ENCODE results near the gene COMP. TPM values are rescaled to one million over a fixed set of nuclear protein-coding genes. Genes with fewer than 3 reads are reported as not detected.

The COMP gene
- total RNA-seq, 1 experiment from 2014 or later = not detected

GRCh38 chr19:18800079-18800478, 9.0 kb upstream of the COMP start:
- BruUV-seq (replicated peaks) = no TSS peak
- H4K20me1 ChIP-seq (ENCODE audit: insufficient read depth) = no peaks in the 10 kb centered on the region
- 0 out of 2 replicates have a peak, but pooled peaks cover 3% of the 10 kb centered on the region for H3K27me3 ChIP-seq (ENCODE audit: insufficient read depth, low read length)
- H3K4me2 ChIP-seq (ENCODE audit: low read length) = no peak overlapping the region
- H3K4me3 ChIP-seq (replicated peaks in 1 of 2; ENCODE audit: low read depth in 1 of 2, low read length in 2 of 2) = no peak overlapping the region
- no peaks in the 10 kb centered on the region for H3K79me2 ChIP-seq (ENCODE audit: insufficient read depth, low read length)
- H3K9me3 ChIP-seq (ENCODE audit: control insufficient read depth in 1 of 2, insufficient read depth in 1 of 2, low read depth in 1 of 2, low read length in 2 of 2) = no peaks in the 10 kb centered on the region
- no peaks in the 10 kb centered on the region for H3K9me2 ChIP-seq (ENCODE audit: insufficient read depth)
- no peak overlapping the region for H3K9ac ChIP-seq (ENCODE audit: low read length)
- TF ChIP-seq SRF (IDR thresholded peaks at IDR 0.05; ENCODE audit: low read depth) = no peak
- no peak for TF ChIP-seq FOSL1 (IDR thresholded peaks at IDR 0.05; ENCODE audit: low read depth)
- TF ChIP-seq CBX3 (IDR thresholded peaks at IDR 0.05; ENCODE audit: low read depth) = no peak
- TF ChIP-seq ATF3 (IDR thresholded peaks at IDR 0.05) = no peak
- intact Hi-C loops (cut with micrococcal nuclease) = no loop called here
- RAD21 ChIA-PET (ENCODE audit: low non-redundant PET in 1 of 2, low total read pairs in 2 of 2, uncharacterized antibody in 2 of 2, unreplicated experiment in 2 of 2) = no interaction called here
- DNase-seq (ENCODE audit: low read depth, low spot score) = no peak
- H2AFZ ChIP-seq (ENCODE audit: low read depth, low read length, poor library complexity, severe bottlenecking) = no peak overlapping the region
- H3K36me3 ChIP-seq (ENCODE audit: control insufficient read depth in 1 of 2, insufficient read depth in 2 of 2, low read length in 2 of 2) = no peaks in the 10 kb centered on the region
- no peak for ATAC-seq
- H3K27ac ChIP-seq (ENCODE audit: low read depth, low read length) = no peak overlapping the region
- peaks cover 5 to 10% of the 10 kb centered on the region in 2 experiments; a peak in 1 of 4 replicates for H3K4me1 ChIP-seq (ENCODE audit: control insufficient read depth in 1 of 2, insufficient read depth in 2 of 2, low read length in 2 of 2)
- POLR2A ChIA-PET = no interaction called here
- CTCF ChIA-PET = no interaction called here

- ChIA-PET POLR2A (no interaction called here), RAD21 (ENCODE audit: low non-redundant PET in 1 of 2, low total read pairs in 2 of 2, uncharacterized antibody in 2 of 2, unreplicated experiment in 2 of 2) (no interaction called here), CTCF (no interaction called here)
- no peak overlapping the region for H3K9ac ChIP-seq (ENCODE audit: low read length)
- no peaks in the 10 kb centered on the region for H3K9me2 ChIP-seq (ENCODE audit: insufficient read depth)
- 0 out of 2 replicates have a peak, but pooled peaks cover 3% of the 10 kb centered on the region for H3K27me3 ChIP-seq (ENCODE audit: insufficient read depth, low read length)
- no peak overlapping the region for H3K4me3 ChIP-seq (replicated peaks in 1 of 2; ENCODE audit: low read depth in 1 of 2, low read length in 2 of 2)
- ATAC-seq (no peak), DNase-seq (ENCODE audit: low read depth, low spot score) (no peak)
- H4K20me1 ChIP-seq (ENCODE audit: insufficient read depth) = no peaks in the 10 kb centered on the region
- no peaks in the 10 kb centered on the region for H3K9me3 ChIP-seq (ENCODE audit: control insufficient read depth in 1 of 2, insufficient read depth in 1 of 2, low read depth in 1 of 2, low read length in 2 of 2)
- no peak overlapping the region for H2AFZ ChIP-seq (ENCODE audit: low read depth, low read length, poor library complexity, severe bottlenecking)
- TF ChIP-seq ZBTB33 (IDR thresholded peaks at IDR 0.05; ENCODE audit: extremely low read depth, insufficient replicate concordance, low read length) = no peak
- no peak for TF ChIP-seq EZH2 (IDR thresholded peaks at IDR 0.05)
- intact Hi-C loops (cut with micrococcal nuclease) = no loop called here
- no peaks in the 10 kb centered on the region for H3K79me2 ChIP-seq (ENCODE audit: insufficient read depth, low read length)
- no peak overlapping the region for H3K27ac ChIP-seq (ENCODE audit: low read depth, low read length)
- H3K36me3 ChIP-seq (ENCODE audit: control insufficient read depth in 1 of 2, insufficient read depth in 2 of 2, low read length in 2 of 2) = no peaks in the 10 kb centered on the region
- no peak overlapping the region for H3K4me2 ChIP-seq (ENCODE audit: low read length)
- H3K4me1 ChIP-seq (ENCODE audit: control insufficient read depth in 1 of 2, insufficient read depth in 2 of 2, low read length in 2 of 2) = peaks cover 5 to 10% of the 10 kb centered on the region in 2 experiments; a peak in 1 of 4 replicates
- BruUV-seq (replicated peaks) = no TSS peak
Measured at GRCh38 chr19:18799389-18799970, 8.4 kb upstream of the COMP start.

Data from HCT116 (cell line).